Left lung (tissue), 10 donors: ENCODE data around the gene GINS2. TPM values are rescaled to one million over a fixed set of nuclear protein-coding genes. Genes with fewer than 3 reads are reported as not detected.

Source experiments
- ATAC-seq: fragments of 200-7000 bp; cut with Tn5 transposase; one replicate; pipeline ENCODE4 v1.9.1; 2020; ENCODE audit warnings: moderate library complexity
- DNase-seq, 4 donors: peaks; one replicate each; pipeline ENCODE4 v3.0.0-alpha.2; 2013 to 2020
- H3K27ac ChIP-seq, 2 donors: fragments of 200-600 bp; sonication (generic) in 1 of 2; one replicate each; pipeline versions ENCODE4 v1.5.0 to v1.8.0; 2020 to 2021
- H3K27me3 ChIP-seq, 2 donors: fragments of 200-600 bp; sonication (generic) in 1 of 2; one replicate each; pipeline versions ENCODE4 v1.5.0 to v1.8.0; 2020 to 2021
- H3K36me3 ChIP-seq, 2 donors: fragments of 200-600 bp; sonication (generic) in 1 of 2; one replicate each; pipeline versions ENCODE4 v1.5.0 to v1.8.0; 2020 to 2021
- H3K4me1 ChIP-seq, 2 donors: fragments of 200-600 bp; one replicate each; pipeline ENCODE4 v1.8.0; 2021
- H3K4me3 ChIP-seq, 2 donors: fragments of 200-600 bp; sonication (generic) in 1 of 2; one replicate each; pipeline versions ENCODE4 v1.5.0 to v1.8.0; 2020 to 2021; ENCODE audit warnings: mild to moderate bottlenecking in 1 of 2
- H3K9me3 ChIP-seq, 2 donors: fragments of 200-600 bp; sonication (generic) in 1 of 2; one replicate each; pipeline versions ENCODE4 v1.5.0 to v1.8.0; 2020 to 2021
- CTCF ChIP-seq, 2 donors: fragments of 200-600 bp; sonication (generic) in 1 of 2; IDR thresholded peaks; one replicate each; pipeline versions ENCODE4 v1.5.0 to v1.8.0; 2021; ENCODE audit warnings: antibody characterized with exemption in 2 of 2
- intact Hi-C, 2 donors: fragments of 100-400 bp; cut with DNase I; formaldehyde crosslinking; loops; one replicate each; pipeline versions ENCODE4 v1.11.2 to v1.14.2; 2022
- polyA plus RNA-seq, 6 donors: library from polyadenylated mRNA; unstranded; fragments of 120-200 nt; gene quantifications; one replicate each; pipeline ENCODE4 v1.2.1, GENCODE V29; 2013; ENCODE audit not compliant: insufficient read length in 6 of 6
- total RNA-seq, 2 donors: library from RNA; stranded (reverse); fragmentation: NEBNext Ultra II Directional; extraction: Animal tissue kit (Norgen Biotek cat#: 25700); gene quantifications; one replicate each; pipeline ENCODE4 v1.2.1, GENCODE V29; 2021
- donor health status: DM: no; HTN: yes; CAD: no.
- donor health status: DM: no; HTN: no; CAD: no.

The GINS2 gene
- total and polyA plus RNA-seq, 8 donors, result 4.2 to 17.4 (median 13.8) TPM

GRCh38 chr16:85682516-85682915 lies 6.2 kb downstream of the GINS2 start:
- Histone ChIP-seq H3K4me3 (no peak overlapping the region), H3K27ac (no peak overlapping the region), H3K4me1 (peaks cover 0 to 3% of the 10 kb centered on the region in 2 donors), H3K9me3 (no peaks in the 10 kb centered on the region), H3K27me3 (no peaks in the 10 kb centered on the region), H3K36me3 (peaks cover 0 to 20% of the 10 kb centered on the region in 2 donors)
- ATAC-seq (no peak), DNase-seq (no peak)
- intact Hi-C loops, result no loop called here
- no peak for TF ChIP-seq CTCF (IDR thresholded peaks at IDR 0.05)

- no peaks in the 10 kb centered on the region for H3K4me1 ChIP-seq
- intact Hi-C loops, result no loop called here
- H3K9me3 ChIP-seq, result no peaks in the 10 kb centered on the region
- DNase-seq (no peak), ATAC-seq (peak; percentile 61)
- peaks cover 0 to 31% of the 10 kb centered on the region in 2 donors for H3K36me3 ChIP-seq
- H3K4me3 ChIP-seq, result no peak overlapping the region
- TF ChIP-seq CTCF (IDR thresholded peaks at IDR 0.05), result no peak
- H3K27ac ChIP-seq, result no peak overlapping the region
- no peaks in the 10 kb centered on the region for H3K27me3 ChIP-seq
These were observed 7.5 kb downstream of the GINS2 start for GRCh38 chr16:85681255-85681654.

- ATAC-seq, result peak; percentile 20
- no peak for DNase-seq
- intact Hi-C loops, result no loop called here
- no peak overlapping the region for H3K27ac ChIP-seq
- peaks cover 0 to 38% of the 10 kb centered on the region in 2 donors for H3K36me3 ChIP-seq
- no peak overlapping the region for H3K4me3 ChIP-seq
- TF ChIP-seq CTCF (IDR thresholded peaks at IDR 0.05), result no peak
- no peaks in the 10 kb centered on the region for H3K27me3 ChIP-seq
- H3K4me1 ChIP-seq, result no peaks in the 10 kb centered on the region
- H3K9me3 ChIP-seq, result no peaks in the 10 kb centered on the region
These were observed 8.3 kb downstream of the GINS2 start for GRCh38 chr16:85680352-85680944.

GRCh38 chr16:85679870-85680269 lies 8.9 kb downstream of the GINS2 start:
- ATAC-seq (no peak), DNase-seq (no peak)
- TF ChIP-seq CTCF (IDR thresholded peaks at IDR 0.05), result no peak
- Histone ChIP-seq H3K9me3 (no peaks in the 10 kb centered on the region), H3K36me3 (peaks cover 0 to 43% of the 10 kb centered on the region in 2 donors), H3K27me3 (no peaks in the 10 kb centered on the region), H3K4me3 (no peak overlapping the region), H3K27ac (no peak overlapping the region), H3K4me1 (peaks cover 0 to under 1% of the 10 kb centered on the region in 2 donors)
- intact Hi-C loops, result no loop called here

GRCh38 chr16:85678821-85679220 lies 9.9 kb downstream of the GINS2 start:
- intact Hi-C loops, result no loop called here
- DNase-seq, result no peak

More at GRCh38 chr16:85678821-85679220, 9.9 kb downstream of the GINS2 start:
- Histone ChIP-seq H3K36me3 (peaks cover 0 to 54% of the 10 kb centered on the region in 2 donors), H3K4me3 (no peak overlapping the region), H3K9me3 (no peaks in the 10 kb centered on the region), H3K27ac (no peak overlapping the region), H3K27me3 (no peaks in the 10 kb centered on the region), H3K4me1 (peaks cover 3 to 11% of the 10 kb centered on the region in 2 donors)
- no peak for TF ChIP-seq CTCF (IDR thresholded peaks at IDR 0.05)
- ATAC-seq, result no peak
